Left lung (tissue), 10 donors: ENCODE results near the gene DNHD1. TPM values are rescaled to one million over a fixed set of nuclear protein-coding genes. Genes with fewer than 3 reads are reported as not detected.

ENCODE experiments used
- ATAC-seq: fragments of 200-7000 bp; cut with Tn5 transposase; one replicate; pipeline ENCODE4 v1.9.1; 2020; ENCODE audit warnings: moderate library complexity
- DNase-seq, 4 donors: peaks; one replicate each; pipeline ENCODE4 v3.0.0-alpha.2; 2013 to 2020
- H3K27ac ChIP-seq, 2 donors: fragments of 200-600 bp; sonication (generic) in 1 of 2; one replicate each; pipeline versions ENCODE4 v1.5.0 to v1.8.0; 2020 to 2021
- H3K27me3 ChIP-seq, 2 donors: fragments of 200-600 bp; sonication (generic) in 1 of 2; one replicate each; pipeline versions ENCODE4 v1.5.0 to v1.8.0; 2020 to 2021
- H3K36me3 ChIP-seq, 2 donors: fragments of 200-600 bp; sonication (generic) in 1 of 2; one replicate each; pipeline versions ENCODE4 v1.5.0 to v1.8.0; 2020 to 2021
- H3K4me1 ChIP-seq, 2 donors: fragments of 200-600 bp; one replicate each; pipeline ENCODE4 v1.8.0; 2021
- H3K4me3 ChIP-seq, 2 donors: fragments of 200-600 bp; sonication (generic) in 1 of 2; one replicate each; pipeline versions ENCODE4 v1.5.0 to v1.8.0; 2020 to 2021; ENCODE audit warnings: mild to moderate bottlenecking in 1 of 2
- H3K9me3 ChIP-seq, 2 donors: fragments of 200-600 bp; sonication (generic) in 1 of 2; one replicate each; pipeline versions ENCODE4 v1.5.0 to v1.8.0; 2020 to 2021
- CTCF ChIP-seq, 2 donors: fragments of 200-600 bp; sonication (generic) in 1 of 2; IDR thresholded peaks; one replicate each; pipeline versions ENCODE4 v1.5.0 to v1.8.0; 2021; ENCODE audit warnings: antibody characterized with exemption in 2 of 2
- intact Hi-C, 2 donors: fragments of 100-400 bp; cut with DNase I; formaldehyde crosslinking; loops; one replicate each; pipeline versions ENCODE4 v1.11.2 to v1.14.2; 2022
- polyA plus RNA-seq, 6 donors: library from polyadenylated mRNA; unstranded; fragments of 120-200 nt; gene quantifications; one replicate each; pipeline ENCODE4 v1.2.1, GENCODE V29; 2013; ENCODE audit not compliant: insufficient read length in 6 of 6
- total RNA-seq, 2 donors: library from RNA; stranded (reverse); fragmentation: NEBNext Ultra II Directional; extraction: Animal tissue kit (Norgen Biotek cat#: 25700); gene quantifications; one replicate each; pipeline ENCODE4 v1.2.1, GENCODE V29; 2021
- donor health status: DM: no; HTN: yes; CAD: no.
- donor health status: DM: no; HTN: no; CAD: no.

The DNHD1 gene
- total and polyA plus RNA-seq, 8 donors, result 7.1 to 18.6 (median 15.5) TPM

- intact Hi-C loops, result no loop called here
- peaks cover 3 to 18% of the 10 kb centered on the region in 2 donors for H3K9me3 ChIP-seq
- no peaks in the 10 kb centered on the region for H3K27me3 ChIP-seq
- TF ChIP-seq CTCF (IDR thresholded peaks at IDR 0.05), result no peak
- no peak overlapping the region for H3K4me3 ChIP-seq
- H3K4me1 ChIP-seq, result no peaks in the 10 kb centered on the region
- peaks cover 0 to 33% of the 10 kb centered on the region in 2 donors for H3K36me3 ChIP-seq
- ATAC-seq, result no peak
- no peak for DNase-seq
- H3K27ac ChIP-seq, result no peak overlapping the region
Observed at GRCh38 chr11:6588018-6588417, 90.9 kb downstream of the DNHD1 start.

GRCh38 chr11:6594142-6594768, 97.2 kb downstream of the DNHD1 start:
- peaks cover 0 to 60% of the 10 kb centered on the region in 2 donors for H3K36me3 ChIP-seq
- DNase-seq (no peak), ATAC-seq (no peak)
- no peaks in the 10 kb centered on the region for H3K9me3 ChIP-seq
- H3K27me3 ChIP-seq, result no peaks in the 10 kb centered on the region
- no peak overlapping the region for H3K4me3 ChIP-seq
- no peak for TF ChIP-seq CTCF (IDR thresholded peaks at IDR 0.05)
- intact Hi-C loops, result loop anchor here in 1 of 2 donors (10.0 kb wide), 1 partner anchor 209 kb away; no protein-coding TSS in a partner anchor
- H3K27ac ChIP-seq, result no peak overlapping the region
- peaks cover 0 to 5% of the 10 kb centered on the region in 2 donors for H3K4me1 ChIP-seq

DNA sequence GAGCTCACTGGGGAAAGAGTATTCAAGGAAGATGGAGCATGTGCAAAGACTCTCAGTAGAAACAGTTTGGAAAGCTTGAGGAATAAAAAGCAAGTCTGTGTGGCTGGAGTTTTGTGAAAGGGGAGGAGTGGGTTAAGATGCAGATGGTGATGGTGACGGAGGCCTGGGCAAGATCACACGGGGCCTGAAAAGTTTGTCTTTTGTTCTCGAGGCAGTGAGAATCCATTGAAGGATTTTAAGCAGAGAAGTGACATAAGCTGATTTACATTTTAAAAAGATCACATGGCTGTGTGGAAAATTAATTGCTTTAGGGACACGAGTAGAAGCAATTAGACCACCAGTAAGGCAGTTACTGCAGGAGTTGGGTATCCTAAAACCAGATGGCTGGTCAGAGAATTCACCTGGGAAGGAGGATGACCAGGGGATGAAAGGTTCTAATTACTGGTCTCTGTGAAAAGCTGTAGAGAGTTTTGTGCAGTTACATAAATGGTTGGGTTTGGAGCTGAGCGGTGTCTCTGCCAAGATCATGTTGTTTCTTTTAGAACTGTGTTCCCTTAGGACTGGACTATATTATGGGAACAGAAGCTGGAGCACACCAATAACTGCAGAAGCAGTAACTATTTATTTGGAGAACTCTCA, 99.3 kb downstream of the DNHD1 start:
- ATAC-seq (no peak), DNase-seq (no peak)
- H3K36me3 ChIP-seq, result peaks cover 0 to 78% of the 10 kb centered on the region in 2 donors
- intact Hi-C loops, result loop anchor here in 1 of 2 donors (10.0 kb wide), 1 partner anchor 212 kb away; no protein-coding TSS in a partner anchor
- no peaks in the 10 kb centered on the region for H3K9me3 ChIP-seq
- H3K4me1 ChIP-seq, result peaks cover 0 to 12% of the 10 kb centered on the region in 2 donors
- no peak overlapping the region for H3K27ac ChIP-seq
- H3K27me3 ChIP-seq, result no peaks in the 10 kb centered on the region
- no peak overlapping the region for H3K4me3 ChIP-seq
- no peak for TF ChIP-seq CTCF (IDR thresholded peaks at IDR 0.05)

GRCh38 chr11:6598555-6598954, 101.5 kb downstream of the DNHD1 start:
- TF ChIP-seq CTCF (IDR thresholded peaks at IDR 0.05), result no peak
- intact Hi-C loops, result loop anchor here in 1 of 2 donors (10.0 kb wide), 1 partner anchor 214 kb away; no protein-coding TSS in a partner anchor
- ATAC-seq (no peak), DNase-seq (no peak)
- H3K36me3 ChIP-seq, result peaks cover 0 to 64% of the 10 kb centered on the region in 2 donors
- H3K27ac ChIP-seq, result no peak overlapping the region
- H3K4me1 ChIP-seq, result peaks cover 8 to 28% of the 10 kb centered on the region in 2 donors
- no peaks in the 10 kb centered on the region for H3K9me3 ChIP-seq
- H3K4me3 ChIP-seq, result no peak overlapping the region
- no peaks in the 10 kb centered on the region for H3K27me3 ChIP-seq

DNA sequence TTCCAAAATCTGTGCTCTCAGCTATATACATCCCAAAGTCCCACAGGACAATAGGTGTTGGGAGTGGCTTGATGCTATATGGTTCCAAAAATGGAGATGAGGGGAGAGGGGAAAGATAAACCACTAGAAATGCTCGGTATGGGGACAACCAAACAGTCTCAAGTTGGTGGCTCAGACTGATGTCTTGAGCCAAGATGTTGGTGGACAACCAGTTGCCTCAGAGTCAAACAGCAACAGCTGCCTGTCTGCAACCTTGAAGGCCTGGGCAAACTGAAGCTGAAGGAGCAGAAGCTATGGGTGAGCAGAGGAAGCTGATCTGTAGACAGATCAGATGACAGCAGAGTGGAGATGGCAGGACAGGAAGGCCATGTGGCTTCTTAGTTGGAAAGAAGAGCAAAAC, 102.4 kb downstream of the DNHD1 start:
- Histone ChIP-seq H3K27me3 (no peaks in the 10 kb centered on the region), H3K27ac (no peak overlapping the region), H3K4me3 (no peak overlapping the region), H3K4me1 (peaks cover 9 to 31% of the 10 kb centered on the region in 2 donors), H3K9me3 (no peaks in the 10 kb centered on the region), H3K36me3 (peaks cover 0 to 64% of the 10 kb centered on the region in 2 donors)
- intact Hi-C loops, result loop anchor here in 1 of 2 donors (10.0 kb wide), 1 partner anchor 215 kb away; no protein-coding TSS in a partner anchor
- no peak for TF ChIP-seq CTCF (IDR thresholded peaks at IDR 0.05)
- no peak for ATAC-seq
- DNase-seq, result no peak
